Measurements from ENCODE around the gene LRP1B. TPM values are rescaled to one million over a fixed set of nuclear protein-coding genes. Genes with fewer than 3 reads are reported as not detected.

Gene LRP1B
- total RNA-seq, 1 donor from 2014 or later = 0.38 TPM

DNA sequence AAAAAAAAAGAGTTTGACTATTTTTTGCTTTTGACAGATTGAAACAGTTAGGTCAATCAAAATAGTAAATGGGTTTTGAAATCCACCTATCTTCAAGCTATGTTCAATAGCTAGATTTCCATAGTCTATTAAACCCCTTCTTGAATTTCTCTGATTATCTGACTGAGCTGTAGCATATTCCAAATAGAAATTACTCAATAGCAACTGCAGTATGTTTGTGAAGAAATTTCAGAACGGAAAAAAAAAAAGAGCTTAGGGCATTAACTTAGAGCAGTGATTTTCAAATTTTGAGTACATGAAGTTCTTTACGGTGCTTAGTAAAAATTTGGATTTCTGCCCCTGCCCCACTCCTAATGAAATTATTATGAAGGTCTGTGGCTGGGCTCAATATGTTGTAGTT is 432.3 kb downstream of the LRP1B start:
- no peaks in the 10 kb centered on the region for H3K36me3 ChIP-seq (ENCODE audit: control insufficient read depth, insufficient read depth, low read length)
- H3K27me3 ChIP-seq (ENCODE audit: control insufficient read depth, insufficient read depth, low read length) = no peaks in the 10 kb centered on the region
- DNase-seq (ENCODE audit: low read depth) = no peak
- TF ChIP-seq, protein P1, sequence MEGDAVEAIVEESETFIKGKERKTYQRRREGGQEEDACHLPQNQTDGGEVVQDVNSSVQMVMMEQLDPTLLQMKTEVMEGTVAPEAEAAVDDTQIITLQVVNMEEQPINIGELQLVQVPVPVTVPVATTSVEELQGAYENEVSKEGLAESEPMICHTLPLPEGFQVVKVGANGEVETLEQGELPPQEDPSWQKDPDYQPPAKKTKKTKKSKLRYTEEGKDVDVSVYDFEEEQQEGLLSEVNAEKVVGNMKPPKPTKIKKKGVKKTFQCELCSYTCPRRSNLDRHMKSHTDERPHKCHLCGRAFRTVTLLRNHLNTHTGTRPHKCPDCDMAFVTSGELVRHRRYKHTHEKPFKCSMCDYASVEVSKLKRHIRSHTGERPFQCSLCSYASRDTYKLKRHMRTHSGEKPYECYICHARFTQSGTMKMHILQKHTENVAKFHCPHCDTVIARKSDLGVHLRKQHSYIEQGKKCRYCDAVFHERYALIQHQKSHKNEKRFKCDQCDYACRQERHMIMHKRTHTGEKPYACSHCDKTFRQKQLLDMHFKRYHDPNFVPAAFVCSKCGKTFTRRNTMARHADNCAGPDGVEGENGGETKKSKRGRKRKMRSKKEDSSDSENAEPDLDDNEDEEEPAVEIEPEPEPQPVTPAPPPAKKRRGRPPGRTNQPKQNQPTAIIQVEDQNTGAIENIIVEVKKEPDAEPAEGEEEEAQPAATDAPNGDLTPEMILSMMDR (IDR thresholded peaks at IDR 0.05; ENCODE audit: insufficient read depth, low read length, poor library complexity, severe bottlenecking) = no peak
- no peak overlapping the region for H3K4me3 ChIP-seq (ENCODE audit: low read depth, low read length)

- no peak for DNase-seq (ENCODE audit: low read depth)
- TF ChIP-seq, protein P1 (IDR thresholded peaks at IDR 0.05; ENCODE audit: insufficient read depth, low read length, poor library complexity, severe bottlenecking) = no peak
- H3K36me3 ChIP-seq (ENCODE audit: control insufficient read depth, insufficient read depth, low read length) = no peaks in the 10 kb centered on the region
- no peak overlapping the region for H3K4me3 ChIP-seq (ENCODE audit: low read depth, low read length)
- H3K27me3 ChIP-seq (ENCODE audit: control insufficient read depth, insufficient read depth, low read length) = no peaks in the 10 kb centered on the region
These were observed 433.8 kb downstream of the LRP1B start for GRCh38 chr2:141697035-141697434.

DNA sequence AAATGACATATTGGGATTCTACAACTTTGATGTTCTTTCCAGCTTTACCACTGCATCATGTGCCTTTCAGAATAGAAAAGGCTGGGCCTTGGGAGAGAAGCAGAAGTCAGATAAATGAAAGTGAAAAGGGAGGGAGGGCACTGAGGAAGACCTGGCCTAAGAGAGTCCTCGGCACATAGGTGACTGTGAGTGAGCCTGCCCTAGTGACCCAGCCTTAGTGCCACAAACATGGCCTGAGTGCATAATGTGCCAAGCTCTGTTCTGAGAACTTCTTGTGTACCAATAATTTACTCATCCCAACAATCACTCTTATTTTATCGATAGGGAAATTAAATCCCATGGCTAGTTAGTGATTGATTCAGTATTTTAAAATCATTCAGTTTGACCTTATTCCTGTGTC is 436.6 kb downstream of the LRP1B start:
- TF ChIP-seq, protein P1 (IDR thresholded peaks at IDR 0.05; ENCODE audit: insufficient read depth, low read length, poor library complexity, severe bottlenecking) = no peak
- Histone ChIP-seq H3K27me3 (ENCODE audit: control insufficient read depth, insufficient read depth, low read length) (no peaks in the 10 kb centered on the region), H3K4me3 (ENCODE audit: low read depth, low read length) (no peak overlapping the region), H3K36me3 (ENCODE audit: control insufficient read depth, insufficient read depth, low read length) (no peaks in the 10 kb centered on the region)
- DNase-seq (ENCODE audit: low read depth) = no peak

DNA sequence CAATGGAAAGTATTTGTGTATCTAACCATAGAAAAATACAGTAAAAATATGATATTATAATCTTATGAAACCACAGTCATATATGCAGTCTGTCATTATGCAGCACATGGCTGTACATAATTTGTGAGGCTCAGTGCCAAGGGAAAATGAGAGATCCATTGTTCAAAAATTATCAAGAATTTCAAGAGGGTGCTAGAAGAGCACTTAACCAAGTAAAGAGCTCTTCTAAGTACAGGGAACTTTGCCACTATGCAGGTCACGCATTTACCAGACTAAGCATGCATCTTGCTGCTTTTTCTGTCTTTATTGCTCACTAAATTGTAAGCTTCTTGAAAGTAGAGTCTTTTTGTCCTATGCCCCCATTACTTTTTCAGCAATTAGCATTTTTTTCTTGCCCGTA is 438.0 kb downstream of the LRP1B start:
- DNase-seq (ENCODE audit: low read depth) = no peak
- Histone ChIP-seq H3K36me3 (ENCODE audit: control insufficient read depth, insufficient read depth, low read length) (no peaks in the 10 kb centered on the region), H3K4me3 (ENCODE audit: low read depth, low read length) (no peak overlapping the region), H3K27me3 (ENCODE audit: control insufficient read depth, insufficient read depth, low read length) (no peaks in the 10 kb centered on the region)
- TF ChIP-seq, protein P1 (IDR thresholded peaks at IDR 0.05; ENCODE audit: insufficient read depth, low read length, poor library complexity, severe bottlenecking) = no peak

GRCh38 chr2:141676139-141676538 is 454.7 kb downstream of the LRP1B start:
- DNase-seq (ENCODE audit: low read depth) = no peak
- Histone ChIP-seq H3K36me3 (ENCODE audit: control insufficient read depth, insufficient read depth, low read length) (no peaks in the 10 kb centered on the region), H3K4me3 (ENCODE audit: low read depth, low read length) (no peak overlapping the region), H3K27me3 (ENCODE audit: control insufficient read depth, insufficient read depth, low read length) (no peaks in the 10 kb centered on the region)
- TF ChIP-seq, protein P1 (IDR thresholded peaks at IDR 0.05; ENCODE audit: insufficient read depth, low read length, poor library complexity, severe bottlenecking) = no peak

DNA sequence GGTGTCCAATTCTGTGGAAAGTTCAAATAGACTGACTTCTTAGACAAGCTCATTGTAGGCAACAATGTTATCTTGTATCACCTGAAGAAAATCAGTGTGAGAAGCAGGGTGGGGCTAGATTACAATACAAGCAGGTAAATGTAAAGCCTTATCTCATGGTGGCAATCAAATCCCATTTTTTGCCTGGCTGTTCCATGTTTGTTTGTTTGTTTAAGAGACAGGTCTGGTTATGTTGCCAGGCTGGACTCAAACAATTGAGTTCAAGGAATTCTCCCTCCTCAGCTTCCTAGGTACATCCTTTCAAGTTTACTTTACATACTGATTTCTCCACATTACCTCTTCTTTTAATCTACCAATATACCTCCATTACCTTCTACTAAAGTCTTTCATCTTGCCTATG is 464.6 kb downstream of the LRP1B start:
- DNase-seq (ENCODE audit: low read depth) = no peak
- H3K27me3 ChIP-seq (ENCODE audit: control insufficient read depth, insufficient read depth, low read length) = no peaks in the 10 kb centered on the region
- H3K4me3 ChIP-seq (ENCODE audit: low read depth, low read length) = no peak overlapping the region
- TF ChIP-seq, protein P1 (IDR thresholded peaks at IDR 0.05; ENCODE audit: insufficient read depth, low read length, poor library complexity, severe bottlenecking) = no peak
- H3K36me3 ChIP-seq (ENCODE audit: control insufficient read depth, insufficient read depth, low read length) = no peaks in the 10 kb centered on the region

Data from kidney epithelial cell (primary cell).